ENCODE data around the gene ZFP62.
"Not testable (repeated sequence)": the region's sequence is repeated elsewhere in the genome, so short reads cannot be mapped to it uniquely, and the experiment has no call there.

The ZFP62 gene

DNA sequence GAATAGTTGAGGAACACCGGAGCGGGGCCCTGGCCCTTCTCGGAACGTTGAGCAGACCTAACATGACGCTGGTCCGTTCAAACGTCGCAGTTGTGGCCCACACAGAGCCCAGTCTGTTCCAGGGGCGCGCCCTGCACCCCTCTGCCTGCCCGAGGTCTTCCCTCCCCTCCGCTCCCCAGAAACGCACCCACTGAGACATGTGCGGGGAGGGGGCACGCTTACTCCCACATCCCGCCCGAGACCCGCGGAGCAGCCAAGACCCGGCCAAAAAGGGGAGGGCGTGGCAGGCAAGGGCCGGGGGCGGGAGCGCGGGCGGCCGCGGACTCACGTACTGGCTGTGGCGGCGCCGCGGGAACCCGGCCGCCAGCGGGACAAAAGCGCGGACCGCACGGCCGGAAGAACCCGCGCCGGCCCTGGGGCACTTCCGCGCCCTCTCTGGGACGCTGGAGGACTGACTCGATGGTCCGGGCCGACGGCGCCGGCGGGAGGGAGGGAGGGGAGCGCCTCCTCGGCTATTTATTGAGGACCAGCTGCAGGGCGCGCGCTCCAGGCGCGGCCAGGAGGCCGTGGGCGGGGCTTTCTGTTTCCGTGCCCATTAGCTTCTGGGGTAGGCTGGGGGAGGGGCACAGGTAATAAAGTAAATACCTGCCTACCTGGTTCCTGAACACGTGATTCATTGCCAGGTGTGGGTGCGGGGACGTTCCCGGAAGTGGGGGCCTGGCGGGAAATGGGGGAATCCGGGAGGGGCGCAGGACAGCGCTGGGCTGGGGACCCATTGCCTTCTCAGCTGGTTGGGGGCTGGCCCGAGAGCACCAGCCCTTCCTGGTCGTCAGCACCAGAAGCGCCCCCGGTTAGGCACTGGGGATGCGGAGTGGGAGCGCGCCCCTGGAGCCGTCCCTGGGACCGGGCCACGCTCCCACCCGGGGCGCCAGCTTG is at the start of gene ZFP62:
Gene ZFP62 (minus strand): TSS at position 390 of the 936 bp plus-strand sequence. CDS start 57 bp downstream, at position 333.
- Histone ChIP-seq H3K4me1 (ENCODE audit: control insufficient read depth, insufficient read depth, low read length) (no peaks in the 10 kb centered on the region), H3K27ac (ENCODE audit: low read length) (no peak within 1 kb of the TSS), H3K9me3 (ENCODE audit: control insufficient read depth, insufficient read depth, low read length) (no peaks in the 10 kb centered on the region), H3K27me3 (ENCODE audit: control insufficient read depth, insufficient read depth, low read length) (no peaks in the 10 kb centered on the region), H3K36me3 (ENCODE audit: control insufficient read depth, insufficient read depth, low read length) (no peaks in the 10 kb centered on the region), H3K4me3 (ENCODE audit: low read length) (peak within 1 kb of the TSS; percentile 91)
- WGBS (ENCODE audit: insufficient coverage, insufficient read length) = no CpG with 5 or more reads among the region's 84 CpGs
- no peak for DNase-seq (ENCODE audit: low read depth, low spot score)

DNA sequence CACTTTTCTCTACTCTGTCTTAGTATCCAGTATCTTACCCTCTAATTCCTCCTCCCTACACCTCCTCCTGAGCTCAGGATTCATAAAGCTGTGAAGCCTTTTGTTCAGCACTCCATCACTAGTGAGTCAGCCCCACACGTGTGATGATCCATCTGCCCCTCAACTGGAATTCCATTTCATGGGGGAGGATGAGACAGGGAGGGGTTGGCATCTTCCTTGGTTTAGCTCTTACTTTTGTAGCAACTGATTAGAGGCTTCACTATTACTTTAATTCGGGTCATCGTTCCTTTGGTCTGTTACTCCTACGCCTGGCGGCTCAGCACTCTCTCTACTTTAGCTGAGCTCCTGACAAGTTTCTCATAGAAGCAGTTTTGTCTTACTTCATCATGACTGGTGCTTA is 49.7 kb upstream of the ZFP62 start:
- Histone ChIP-seq H3K27ac (ENCODE audit: low read length) (no peak overlapping the region), H3K36me3 (ENCODE audit: control insufficient read depth, insufficient read depth, low read length) (no peaks in the 10 kb centered on the region), H3K9me3 (ENCODE audit: control insufficient read depth, insufficient read depth, low read length) (no peaks in the 10 kb centered on the region), H3K4me1 (ENCODE audit: control insufficient read depth, insufficient read depth, low read length) (0 out of 2 replicates have a peak, but pooled peaks cover 4% of the 10 kb centered on the region), H3K27me3 (ENCODE audit: control insufficient read depth, insufficient read depth, low read length) (no peaks in the 10 kb centered on the region), H3K4me3 (ENCODE audit: low read length) (no peak overlapping the region)
- no CpG with 5 or more reads among the region's 5 CpGs for WGBS (ENCODE audit: insufficient coverage, insufficient read length)
- no peak for DNase-seq (ENCODE audit: low read depth, low spot score)

GRCh38 chr5:180910182-180910581 is 49.1 kb upstream of the ZFP62 start:
- no peaks in the 10 kb centered on the region for H3K27me3 ChIP-seq (ENCODE audit: control insufficient read depth, insufficient read depth, low read length)
- H3K27ac ChIP-seq (ENCODE audit: low read length) = no peak overlapping the region
- WGBS (ENCODE audit: insufficient coverage, insufficient read length) = no CpG with 5 or more reads among the region's 2 CpGs
- H3K4me3 ChIP-seq (ENCODE audit: low read length) = no peak overlapping the region
- 0 out of 2 replicates have a peak, but pooled peaks cover 4% of the 10 kb centered on the region for H3K4me1 ChIP-seq (ENCODE audit: control insufficient read depth, insufficient read depth, low read length)
- no peaks in the 10 kb centered on the region for H3K36me3 ChIP-seq (ENCODE audit: control insufficient read depth, insufficient read depth, low read length)
- H3K9me3 ChIP-seq (ENCODE audit: control insufficient read depth, insufficient read depth, low read length) = no peaks in the 10 kb centered on the region
- no peak for DNase-seq (ENCODE audit: low read depth, low spot score)

DNA sequence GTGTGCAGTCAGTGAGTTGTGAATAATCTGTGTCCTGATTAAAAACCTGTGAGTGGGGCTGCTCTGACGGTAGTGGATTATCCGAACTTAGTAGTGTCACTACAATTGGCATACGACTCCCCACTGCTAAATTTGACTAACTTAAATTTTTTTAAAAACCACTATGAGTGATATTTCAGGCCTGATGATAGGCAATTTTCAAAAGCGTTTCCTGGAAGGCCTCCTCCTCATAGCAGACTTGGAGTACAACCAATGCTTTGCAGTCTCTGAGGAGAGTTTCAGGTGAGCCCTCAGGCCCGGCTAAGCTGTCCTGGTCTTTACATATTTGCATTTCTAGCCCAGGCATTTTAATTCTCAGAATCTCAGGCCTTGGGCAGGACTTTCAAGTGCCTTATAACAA is 48.7 kb upstream of the ZFP62 start:
- H3K27me3 ChIP-seq (ENCODE audit: control insufficient read depth, insufficient read depth, low read length) = no peaks in the 10 kb centered on the region
- no peaks in the 10 kb centered on the region for H3K36me3 ChIP-seq (ENCODE audit: control insufficient read depth, insufficient read depth, low read length)
- H3K4me3 ChIP-seq (ENCODE audit: low read length) = no peak overlapping the region
- no peak for DNase-seq (ENCODE audit: low read depth, low spot score)
- 0 out of 2 replicates have a peak, but pooled peaks cover 4% of the 10 kb centered on the region for H3K4me1 ChIP-seq (ENCODE audit: control insufficient read depth, insufficient read depth, low read length)
- no peaks in the 10 kb centered on the region for H3K9me3 ChIP-seq (ENCODE audit: control insufficient read depth, insufficient read depth, low read length)
- H3K27ac ChIP-seq (ENCODE audit: low read length) = no peak overlapping the region
- no CpG with 5 or more reads among the region's 5 CpGs for WGBS (ENCODE audit: insufficient coverage, insufficient read length)

- H3K4me1 ChIP-seq (ENCODE audit: control insufficient read depth, insufficient read depth, low read length) = 0 out of 2 replicates have a peak, but pooled peaks cover 4% of the 10 kb centered on the region
- WGBS (ENCODE audit: insufficient coverage, insufficient read length) = no CpG with 5 or more reads among the region's 9 CpGs
- no peak for DNase-seq (ENCODE audit: low read depth, low spot score)
- H3K4me3 ChIP-seq (ENCODE audit: low read length) = no peak overlapping the region
- H3K36me3 ChIP-seq (ENCODE audit: control insufficient read depth, insufficient read depth, low read length) = no peaks in the 10 kb centered on the region
- H3K9me3 ChIP-seq (ENCODE audit: control insufficient read depth, insufficient read depth, low read length) = no peaks in the 10 kb centered on the region
- no peaks in the 10 kb centered on the region for H3K27me3 ChIP-seq (ENCODE audit: control insufficient read depth, insufficient read depth, low read length)
- no peak overlapping the region for H3K27ac ChIP-seq (ENCODE audit: low read length)
Observed at GRCh38 chr5:180908998-180909731, 48.1 kb upstream of the ZFP62 start.

- DNase-seq (ENCODE audit: low read depth, low spot score) = no peak
- Histone ChIP-seq H3K36me3 (ENCODE audit: control insufficient read depth, insufficient read depth, low read length) (no peaks in the 10 kb centered on the region), H3K27me3 (ENCODE audit: control insufficient read depth, insufficient read depth, low read length) (no peaks in the 10 kb centered on the region), H3K4me3 (ENCODE audit: low read length) (no peak overlapping the region), H3K27ac (ENCODE audit: low read length) (no peak overlapping the region), H3K9me3 (ENCODE audit: control insufficient read depth, insufficient read depth, low read length) (no peaks in the 10 kb centered on the region), H3K4me1 (ENCODE audit: control insufficient read depth, insufficient read depth, low read length) (0 out of 2 replicates have a peak, but pooled peaks cover 4% of the 10 kb centered on the region)
- WGBS (ENCODE audit: insufficient coverage, insufficient read length) = no CpG with 5 or more reads among the region's 9 CpGs
Observed at GRCh38 chr5:180908400-180908799, 47.3 kb upstream of the ZFP62 start.

DNA sequence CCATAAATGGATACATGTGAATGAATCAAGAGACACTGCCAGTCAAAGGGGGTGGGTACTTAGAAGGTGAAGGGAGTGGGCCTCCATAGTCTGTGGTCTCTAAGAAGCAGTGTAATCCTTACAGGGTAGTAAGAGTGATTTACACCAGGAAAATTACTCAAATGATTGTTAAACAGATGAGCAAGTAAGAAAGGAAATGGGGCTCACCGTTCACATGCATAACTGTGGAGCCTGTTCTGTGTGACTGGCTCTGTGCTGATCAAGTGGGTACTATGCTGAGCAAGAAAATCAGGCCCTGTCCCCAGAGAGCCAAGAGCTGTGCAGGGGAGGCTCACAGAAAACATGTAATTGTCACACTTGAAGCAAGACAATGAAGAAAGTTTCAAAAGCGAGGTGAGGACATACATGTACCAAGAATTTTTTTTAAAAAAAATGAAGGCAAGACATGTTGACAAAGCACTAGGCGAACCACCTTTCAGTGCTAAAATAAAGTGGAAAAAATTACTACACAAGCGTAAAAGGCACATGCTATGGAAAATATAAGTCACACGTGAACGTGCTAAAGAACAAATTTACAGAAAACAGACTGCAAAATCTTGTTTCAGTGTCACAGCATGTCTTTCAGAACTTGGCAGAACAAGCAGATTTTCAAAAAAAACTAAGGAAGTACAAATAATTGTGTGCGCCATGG is 40.4 kb upstream of the ZFP62 start:
- no peaks in the 10 kb centered on the region for H3K36me3 ChIP-seq (ENCODE audit: control insufficient read depth, insufficient read depth, low read length)
- WGBS (ENCODE audit: insufficient coverage, insufficient read length) = no CpG with 5 or more reads among the region's 7 CpGs
- H3K9me3 ChIP-seq (ENCODE audit: control insufficient read depth, insufficient read depth, low read length) = no peaks in the 10 kb centered on the region
- H3K4me1 ChIP-seq (ENCODE audit: control insufficient read depth, insufficient read depth, low read length) = no peaks in the 10 kb centered on the region
- H3K27me3 ChIP-seq (ENCODE audit: control insufficient read depth, insufficient read depth, low read length) = no peaks in the 10 kb centered on the region
- H3K27ac ChIP-seq (ENCODE audit: low read length) = no peak overlapping the region
- DNase-seq (ENCODE audit: low read depth, low spot score) = no peak
- H3K4me3 ChIP-seq (ENCODE audit: low read length) = no peak overlapping the region

DNA sequence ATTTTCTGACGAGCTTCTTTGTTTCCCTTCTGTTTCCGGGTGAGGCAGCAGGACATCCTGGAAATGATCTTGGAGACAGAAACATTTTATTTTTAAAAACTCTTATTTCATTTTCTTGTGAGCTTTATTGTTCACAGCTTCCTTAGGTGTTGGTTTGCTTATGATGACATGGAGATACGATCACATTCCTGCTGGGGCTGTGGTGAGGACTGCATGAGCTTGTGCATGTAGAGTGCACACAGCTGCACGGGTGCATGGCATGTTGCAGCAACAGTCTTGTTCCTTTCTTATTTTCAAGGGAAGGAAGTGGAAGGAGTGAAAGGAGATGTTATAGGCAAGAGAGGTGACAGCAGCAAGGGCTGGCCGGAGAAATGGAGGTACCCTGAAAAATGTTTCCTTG is 39.1 kb upstream of the ZFP62 start:
- Histone ChIP-seq H3K4me1 (ENCODE audit: control insufficient read depth, insufficient read depth, low read length) (no peaks in the 10 kb centered on the region), H3K4me3 (ENCODE audit: low read length) (no peak overlapping the region), H3K27ac (ENCODE audit: low read length) (no peak overlapping the region), H3K36me3 (ENCODE audit: control insufficient read depth, insufficient read depth, low read length) (no peaks in the 10 kb centered on the region), H3K27me3 (ENCODE audit: control insufficient read depth, insufficient read depth, low read length) (no peaks in the 10 kb centered on the region), H3K9me3 (ENCODE audit: control insufficient read depth, insufficient read depth, low read length) (no peaks in the 10 kb centered on the region)
- DNase-seq (ENCODE audit: low read depth, low spot score) = no peak
- no CpG with 5 or more reads among the region's 5 CpGs for WGBS (ENCODE audit: insufficient coverage, insufficient read length)

DNA sequence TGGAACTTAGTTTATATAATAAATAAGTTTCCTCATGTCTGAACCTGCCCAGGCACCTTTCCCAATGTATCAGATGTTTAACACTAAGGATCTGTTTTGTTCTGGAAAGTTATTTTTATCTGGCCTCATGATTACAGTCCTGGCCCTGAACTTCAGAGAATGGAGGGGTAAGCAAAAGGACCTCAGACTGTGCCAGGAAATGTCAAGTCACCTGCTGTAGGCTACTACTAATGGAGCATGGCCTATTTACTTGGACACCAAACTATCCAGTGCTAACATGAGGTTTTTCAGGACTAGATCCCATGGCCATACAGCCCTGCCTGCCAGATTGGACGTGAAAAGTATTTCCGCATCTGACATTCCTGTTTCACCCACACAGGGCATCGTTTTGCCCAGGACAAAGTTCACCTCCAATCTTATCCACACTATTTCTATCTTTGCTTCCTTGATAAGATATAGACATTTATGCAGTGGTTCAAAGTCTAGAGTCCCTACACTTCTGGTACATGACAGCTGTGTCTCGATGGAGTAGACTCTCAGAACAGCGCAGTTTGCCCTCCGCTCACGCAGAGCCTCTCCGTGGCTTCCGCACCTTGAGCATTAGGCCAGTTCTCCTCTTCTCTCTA is 37.7 kb upstream of the ZFP62 start, which contains the start of gene BTNL8:
Gene BTNL8 (plus strand): TSS at position 539 of the 626 bp plus-strand sequence. CDS start 152 bp downstream, outside the sequence.
- H3K4me3 ChIP-seq (ENCODE audit: low read length) = no peak within 1 kb of the TSS
- no CpG with 5 or more reads among the region's 9 CpGs for WGBS (ENCODE audit: insufficient coverage, insufficient read length)

DNA sequence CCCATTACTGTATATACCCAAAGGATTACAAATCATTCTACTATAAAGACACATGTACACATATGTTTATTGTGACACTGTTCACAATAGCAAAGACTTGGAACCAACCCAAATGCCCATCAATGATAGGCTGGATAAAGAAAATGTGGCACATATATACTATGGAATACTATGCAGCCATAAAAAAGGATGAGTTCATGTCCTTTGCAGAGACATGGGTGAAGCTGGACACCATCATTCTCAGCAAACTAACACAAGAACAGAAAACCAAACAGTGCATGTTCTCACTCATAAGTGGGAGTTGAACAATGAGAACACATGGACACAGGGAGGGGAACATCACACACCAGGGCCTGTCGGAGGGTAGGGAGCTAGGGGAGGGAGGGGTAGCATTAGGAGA is 34.3 kb upstream of the ZFP62 start:
- H3K4me3 ChIP-seq (ENCODE audit: low read length); H3K4me1 ChIP-seq (ENCODE audit: control insufficient read depth, insufficient read depth, low read length); H3K36me3 ChIP-seq (ENCODE audit: control insufficient read depth, insufficient read depth, low read length); H3K27ac ChIP-seq (ENCODE audit: low read length); DNase-seq (ENCODE audit: low read depth, low spot score); H3K9me3 ChIP-seq (ENCODE audit: control insufficient read depth, insufficient read depth, low read length); H3K27me3 ChIP-seq (ENCODE audit: control insufficient read depth, insufficient read depth, low read length): not testable (repeated sequence)
- no CpG with 5 or more reads among the region's 1 CpG for WGBS (ENCODE audit: insufficient coverage, insufficient read length)

More for the DNA sequence above, 37.7 kb upstream of the ZFP62 start, which contains the start of gene BTNL8:
- Histone ChIP-seq H3K9me3 (ENCODE audit: control insufficient read depth, insufficient read depth, low read length) (no peaks in the 10 kb centered on the region), H3K27ac (ENCODE audit: low read length) (no peak within 1 kb of the TSS), H3K27me3 (ENCODE audit: control insufficient read depth, insufficient read depth, low read length) (no peaks in the 10 kb centered on the region), H3K4me1 (ENCODE audit: control insufficient read depth, insufficient read depth, low read length) (no peaks in the 10 kb centered on the region), H3K36me3 (ENCODE audit: control insufficient read depth, insufficient read depth, low read length) (no peaks in the 10 kb centered on the region)
- DNase-seq (ENCODE audit: low read depth, low spot score) = no peak
